Lower lobe of right lung (tissue), 2 donors: ENCODE data around the gene ZFX. TPM values are rescaled to one million over a fixed set of nuclear protein-coding genes. Genes with fewer than 3 reads are reported as not detected.
A peak's percentile ranks its signal among the peaks of the same experiment; 100 is the strongest.

ENCODE experiments used
- ATAC-seq, 2 donors: fragments of 200-7000 bp; cut with Tn5 transposase; one replicate each; pipeline ENCODE4 v1.9.1; 2020 to 2022; ENCODE audit warnings: mild to moderate bottlenecking in 2 of 2, moderate library complexity in 2 of 2
- DNase-seq: peaks from one replicate; pipeline ENCODE4 v3.0.0-alpha.2; 2020
- H3K27ac ChIP-seq: fragments of 200-600 bp; one replicate; pipeline ENCODE4 v1.8.0; 2022
- H3K27me3 ChIP-seq: fragments of 200-600 bp; one replicate; pipeline ENCODE4 v1.8.0; 2022; ENCODE audit warnings: low read depth
- H3K36me3 ChIP-seq: fragments of 200-600 bp; one replicate; pipeline ENCODE4 v1.8.0; 2022; ENCODE audit warnings: mild to moderate bottlenecking
- H3K4me1 ChIP-seq: fragments of 200-600 bp; one replicate; pipeline ENCODE4 v1.8.0; 2022
- H3K4me3 ChIP-seq: fragments of 200-600 bp; one replicate; pipeline ENCODE4 v1.8.0; 2022; ENCODE audit warnings: mild to moderate bottlenecking
- H3K9me3 ChIP-seq: fragments of 200-600 bp; one replicate; pipeline ENCODE4 v1.8.0; 2022
- CTCF ChIP-seq: fragments of 200-600 bp; IDR thresholded peaks from one replicate; pipeline ENCODE4 v1.8.0; 2022; ENCODE audit warnings: antibody characterized with exemption, mild to moderate bottlenecking
- intact Hi-C: fragments of 100-400 bp; cut with DNase I; formaldehyde crosslinking; loops from one replicate; pipeline ENCODE4 v1.11.0; 2022
- total RNA-seq: library from RNA; stranded (reverse); fragmentation: NEBNext Ultra II Directional; extraction: Animal tissue kit (Norgen Biotek cat#: 25700); gene quantifications from one replicate; pipeline ENCODE4 v1.2.1, GENCODE V29; 2021
- donor health status: DM: no; HTN: yes; CAD: no; lungs with severe emphysema.

The ZFX gene
- total RNA-seq, 1 donor from 2014 or later: 39.1 TPM

DNA sequence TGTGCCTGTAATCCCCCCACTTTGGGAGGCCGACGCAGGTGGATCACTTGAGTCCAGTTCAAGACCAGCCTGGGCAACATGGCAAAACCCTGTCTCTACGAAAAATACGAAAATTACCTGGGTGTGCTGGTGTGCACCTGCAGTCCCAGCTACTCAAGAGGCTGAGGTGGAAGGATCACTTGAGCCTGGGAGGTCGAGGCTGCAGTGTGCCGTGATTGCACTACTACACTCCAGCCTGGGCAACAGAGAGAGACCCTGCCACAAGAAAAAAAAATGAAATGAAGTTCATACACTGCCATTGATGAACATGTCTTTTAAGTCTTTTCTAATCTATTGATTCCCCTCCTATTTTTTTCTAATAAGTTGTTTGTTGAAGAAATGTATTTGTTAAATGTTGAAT is 5.0 kb upstream of the ZFX start:
- Histone ChIP-seq H3K4me3 (no peak overlapping the region), H3K27me3 (no peaks in the 10 kb centered on the region), H3K27ac (no peak overlapping the region), H3K9me3 (no peaks in the 10 kb centered on the region), H3K4me1 (peaks cover 11% of the 10 kb centered on the region), H3K36me3 (no peaks in the 10 kb centered on the region)
- DNase-seq (no peak), ATAC-seq (no peak)
- TF ChIP-seq CTCF: no peak
- intact Hi-C loops: no loop called here

DNA sequence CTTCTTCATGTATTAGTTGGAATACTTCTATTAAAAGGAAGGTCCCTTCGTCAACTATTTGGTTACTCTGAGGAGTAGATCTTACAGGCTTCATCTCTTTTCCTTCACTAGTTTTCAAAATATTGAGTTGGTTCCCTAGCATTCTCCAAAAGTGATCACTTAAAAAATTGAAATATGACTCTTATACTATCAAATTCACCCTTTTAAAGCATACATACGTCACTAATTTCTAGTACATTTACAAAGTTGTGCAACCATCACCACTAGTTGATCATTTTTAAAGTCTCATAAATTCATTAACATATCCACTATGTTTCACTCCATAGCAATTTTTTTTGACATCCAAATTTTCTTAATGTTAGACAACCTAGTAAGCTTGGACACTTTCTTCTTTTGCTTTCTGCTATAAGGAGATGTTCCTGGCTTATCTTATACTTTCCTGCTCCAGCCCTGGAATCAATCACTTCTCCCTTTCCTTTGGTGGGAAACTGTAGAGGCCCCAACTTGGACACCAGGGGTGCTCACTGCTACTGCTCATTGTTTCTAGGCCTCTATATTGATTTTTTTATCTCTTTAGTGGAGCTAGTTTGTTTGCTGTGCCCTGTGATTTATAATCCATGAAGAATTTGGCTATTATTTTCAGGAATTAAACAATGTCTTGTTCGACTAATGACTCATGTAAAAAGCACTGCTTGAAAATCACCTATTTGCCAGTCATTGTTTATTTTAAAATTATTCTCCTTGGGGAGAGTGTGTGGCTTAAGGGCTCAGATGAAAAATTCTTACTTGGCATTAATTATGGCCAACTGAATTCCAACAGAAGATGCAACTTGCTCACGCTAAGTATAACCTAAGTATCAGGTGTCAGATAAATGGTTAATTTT is 4.0 kb upstream of the ZFX start:
- Histone ChIP-seq H3K27ac (peak overlapping the region; percentile 95), H3K4me1 (peaks cover 11% of the 10 kb centered on the region), H3K36me3 (no peaks in the 10 kb centered on the region), H3K4me3 (no peak overlapping the region), H3K27me3 (no peaks in the 10 kb centered on the region), H3K9me3 (no peaks in the 10 kb centered on the region)
- TF ChIP-seq CTCF: no peak
- DNase-seq: no peak
- intact Hi-C loops: no loop called here
- no peak for ATAC-seq

GRCh38 chrX:24146283-24146949 is 3.1 kb upstream of the ZFX start:
- DNase-seq (no peak), ATAC-seq (no peak)
- Histone ChIP-seq H3K27me3 (no peaks in the 10 kb centered on the region), H3K36me3 (no peaks in the 10 kb centered on the region), H3K27ac (peak overlapping the region; percentile 95), H3K9me3 (no peaks in the 10 kb centered on the region), H3K4me1 (peaks cover 14% of the 10 kb centered on the region), H3K4me3 (peak overlapping the region; percentile 5)
- intact Hi-C loops: no loop called here
- no peak for TF ChIP-seq CTCF

- H3K27ac ChIP-seq: peak overlapping the region; percentile 95
- DNase-seq (no peak), ATAC-seq (no peak)
- H3K9me3 ChIP-seq: no peaks in the 10 kb centered on the region
- intact Hi-C loops: no loop called here
- no peaks in the 10 kb centered on the region for H3K27me3 ChIP-seq
- no peak for TF ChIP-seq CTCF
- H3K4me3 ChIP-seq: no peak overlapping the region
- peaks cover 21% of the 10 kb centered on the region for H3K4me1 ChIP-seq
- no peaks in the 10 kb centered on the region for H3K36me3 ChIP-seq
These were observed 2.4 kb upstream of the ZFX start for GRCh38 chrX:24147165-24147564.

GRCh38 chrX:24148121-24148520 is 1.4 kb upstream of the ZFX start:
- H3K9me3 ChIP-seq: no peaks in the 10 kb centered on the region
- peaks cover 30% of the 10 kb centered on the region for H3K4me1 ChIP-seq
- no peak for DNase-seq
- no peak for TF ChIP-seq CTCF
- no peaks in the 10 kb centered on the region for H3K36me3 ChIP-seq
- peak overlapping the region; percentile 68 for H3K4me3 ChIP-seq
- no peaks in the 10 kb centered on the region for H3K27me3 ChIP-seq
- ATAC-seq: no peak
- intact Hi-C loops: no loop called here
- H3K27ac ChIP-seq: peak overlapping the region; percentile 95
